ENCODE data around the gene PLXNA3.

DNA sequence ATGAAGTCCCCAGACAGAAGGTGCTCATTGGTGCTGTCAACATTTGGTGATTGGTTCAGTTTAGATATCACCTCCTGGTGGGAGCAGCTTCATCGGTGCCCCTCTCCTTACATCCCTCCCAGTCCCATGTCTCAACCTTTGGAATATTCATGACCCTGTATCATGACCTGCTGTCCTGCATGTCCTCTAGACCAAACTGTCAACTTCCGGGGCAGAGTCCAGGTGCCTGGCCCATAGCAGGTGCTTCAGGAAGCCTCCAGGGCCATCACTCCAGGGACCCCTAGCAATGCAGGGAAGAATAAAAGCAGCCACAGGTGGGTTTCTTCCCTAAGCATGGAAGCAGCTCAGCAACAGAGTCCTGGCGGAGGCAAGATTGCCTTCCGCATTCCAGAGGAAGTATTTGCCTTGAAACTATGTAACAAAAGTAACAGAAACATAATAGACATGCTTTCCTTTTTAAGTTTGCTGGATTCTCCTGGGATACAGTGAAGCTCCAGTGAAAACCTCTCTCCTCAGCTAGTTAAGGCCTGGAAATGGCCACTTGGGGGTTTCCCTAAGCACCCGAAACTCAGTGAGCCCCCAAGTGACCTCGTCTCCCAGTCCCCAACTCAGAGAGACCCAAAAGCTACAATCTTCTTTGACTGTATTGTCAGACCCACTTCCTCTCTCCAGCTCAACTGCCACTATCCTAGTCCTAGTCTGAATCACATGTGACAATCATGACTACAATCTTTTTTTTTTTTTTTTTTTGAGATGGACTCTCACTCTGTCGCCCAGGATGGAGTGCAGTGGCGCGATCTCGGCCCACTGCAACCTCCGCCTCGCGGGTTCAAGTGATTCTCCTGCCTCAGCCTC lies 30.9 kb upstream of the PLXNA3 start:
- TF ChIP-seq CTCF (IDR thresholded peaks at IDR 0.05): no peak
- no peak for TF ChIP-seq POLR2AphosphoS5 (IDR thresholded peaks at IDR 0.05)
- no peak for TF ChIP-seq POLR2A (IDR thresholded peaks at IDR 0.05)
